ENCODE results near the gene YRDC. TPM values are rescaled to one million over a fixed set of nuclear protein-coding genes. Genes with fewer than 3 reads are reported as not detected.

The YRDC gene
- total and polyA plus RNA-seq, 7 experiments from 2014 or later, result 13.1 to 30.6 (median 17.0) TPM

GRCh38 chr1:37765916-37766664 lies 41.9 kb downstream of the YRDC start:
- Histone ChIP-seq H3K9me3 (ENCODE audit: control insufficient read depth in 2 of 3, low read length in 3 of 3) (no peaks in the 10 kb centered on the region), H3K27ac (ENCODE audit: low read depth, low read length) (no peak overlapping the region), H3K36me3 (ENCODE audit: control insufficient read depth in 2 of 3, insufficient read depth in 3 of 3, low read length in 3 of 3) (no peaks in the 10 kb centered on the region), H3K4me1 (ENCODE audit: control insufficient read depth in 2 of 2, insufficient read depth in 2 of 2, low read length in 2 of 2) (no peaks in the 10 kb centered on the region), H3K27me3 (ENCODE audit: control insufficient read depth in 2 of 2, insufficient read depth in 2 of 2, low read length in 2 of 2) (peaks cover 5 to 9% of the 10 kb centered on the region in 2 donors), H3K4me3 (ENCODE audit: low read length) (no peak overlapping the region)
- ChIA-PET POLR2A (no interaction called here), CTCF (no interaction called here)
- peaks cover 4 to 22% (median 20%) of the 10 kb centered on the region in 7 donors for H3K4me1 Mint-ChIP-seq
- peaks cover 74 to 85% (median 80%) of the 10 kb centered on the region in 5 donors for H3K27me3 Mint-ChIP-seq
- ATAC-seq (no peak), DNase-seq (peak in 1 of 9 donors; percentile 29)
- intact Hi-C loops (cut with micrococcal nuclease), result loop anchor here in 1 of 2 donors (2.0 kb wide), 1 partner anchor 29 kb away; no protein-coding TSS in a partner anchor
- peaks cover 0 to 9% (median 2%) of the 10 kb centered on the region in 11 donors for H3K9me3 Mint-ChIP-seq
- peaks cover 0 to 13% (median 3%) of the 10 kb centered on the region in 5 donors for H3K36me3 Mint-ChIP-seq
- peak overlapping the region in 8 of 10 donors; percentile 8 to 78 (median 38) for H3K4me3 Mint-ChIP-seq
- no peak overlapping the region for H3K27ac Mint-ChIP-seq

GRCh38 chr1:37764888-37765441 lies 43.0 kb downstream of the YRDC start, which contains the start of gene EPHA10:
TSS of gene EPHA10 (minus strand) at chr1:37765120. CDS start at chr1:37765066, 54 bp downstream.
- Histone ChIP-seq H3K27me3 (ENCODE audit: control insufficient read depth in 2 of 2, insufficient read depth in 2 of 2, low read length in 2 of 2) (peaks cover 0 to 9% of the 10 kb centered on the region in 2 donors), H3K4me3 (ENCODE audit: low read length) (no peak within 1 kb of the TSS), H3K36me3 (ENCODE audit: control insufficient read depth in 2 of 3, insufficient read depth in 3 of 3, low read length in 3 of 3) (no peaks in the 10 kb centered on the region), H3K27ac (ENCODE audit: low read depth, low read length) (no peak within 1 kb of the TSS), H3K4me1 (ENCODE audit: control insufficient read depth in 2 of 2, insufficient read depth in 2 of 2, low read length in 2 of 2) (no peaks in the 10 kb centered on the region), H3K9me3 (ENCODE audit: control insufficient read depth in 2 of 3, low read length in 3 of 3) (no peaks in the 10 kb centered on the region)
- CTCF ChIA-PET, result no interaction called here
- ATAC-seq, result no peak
- peak within 1 kb of the TSS in 7 of 10 donors; percentile 30 to 78 (median 48) for H3K4me3 Mint-ChIP-seq
- H3K36me3 Mint-ChIP-seq, result peaks cover 0 to 13% (median 3%) of the 10 kb centered on the region in 5 donors
- no peak within 1 kb of the TSS for H3K27ac Mint-ChIP-seq
- POLR2A ChIA-PET, result no interaction called here
- peaks cover 63 to 76% (median 72%) of the 10 kb centered on the region in 5 donors for H3K27me3 Mint-ChIP-seq
- peaks cover 0 to 9% (median 2%) of the 10 kb centered on the region in 11 donors for H3K9me3 Mint-ChIP-seq
- H3K4me1 Mint-ChIP-seq, result peaks cover 4 to 22% (median 20%) of the 10 kb centered on the region in 7 donors
- intact Hi-C loops (cut with micrococcal nuclease), result loop anchor here in 1 of 2 donors (2.0 kb wide), 1 partner anchor 30 kb away; no protein-coding TSS in a partner anchor
- no peak for DNase-seq

GRCh38 chr1:37764414-37764825 lies 43.6 kb downstream of the YRDC start:
- peak in 5 of 9 donors; percentile 11 to 62 (median 14) for DNase-seq
- Histone ChIP-seq H3K27me3 (ENCODE audit: control insufficient read depth in 2 of 2, insufficient read depth in 2 of 2, low read length in 2 of 2) (peaks cover 0 to 9% of the 10 kb centered on the region in 2 donors), H3K9me3 (ENCODE audit: control insufficient read depth in 2 of 3, low read length in 3 of 3) (no peaks in the 10 kb centered on the region), H3K4me3 (ENCODE audit: low read length) (no peak overlapping the region), H3K36me3 (ENCODE audit: control insufficient read depth in 2 of 3, insufficient read depth in 3 of 3, low read length in 3 of 3) (no peaks in the 10 kb centered on the region), H3K27ac (ENCODE audit: low read depth, low read length) (no peak overlapping the region), H3K4me1 (ENCODE audit: control insufficient read depth in 2 of 2, insufficient read depth in 2 of 2, low read length in 2 of 2) (no peaks in the 10 kb centered on the region)
- Mint-ChIP-seq H3K9me3 (peaks cover 0 to 9% (median 2%) of the 10 kb centered on the region in 11 donors), H3K4me3 (peak overlapping the region in 4 of 10 donors; percentile 26 to 52 (median 46)), H3K27me3 (peaks cover 60 to 71% (median 68%) of the 10 kb centered on the region in 5 donors), H3K27ac (no peak overlapping the region), H3K4me1 (peaks cover 4 to 22% (median 20%) of the 10 kb centered on the region in 7 donors), H3K36me3 (peaks cover 0 to 13% (median 3%) of the 10 kb centered on the region in 5 donors)
- ATAC-seq, result no peak
- intact Hi-C loops (cut with micrococcal nuclease), result loop anchor here in 1 of 2 donors (2.0 kb wide), 1 partner anchor 30 kb away; no protein-coding TSS in a partner anchor
- POLR2A ChIA-PET, result no interaction called here
- CTCF ChIA-PET, result no interaction called here

- Mint-ChIP-seq H3K4me3 (no peak overlapping the region), H3K27ac (peak overlapping the region in 1 of 9 donors; percentile 52), H3K9me3 (peaks cover 0 to 9% (median 2%) of the 10 kb centered on the region in 11 donors), H3K4me1 (peaks cover 4 to 22% (median 20%) of the 10 kb centered on the region in 7 donors), H3K27me3 (peaks cover 55 to 65% (median 63%) of the 10 kb centered on the region in 5 donors), H3K36me3 (peaks cover 0 to 13% (median 3%) of the 10 kb centered on the region in 5 donors)
- DNase-seq (no peak), ATAC-seq (no peak)
- peaks cover 0 to 9% of the 10 kb centered on the region in 2 donors for H3K27me3 ChIP-seq (ENCODE audit: control insufficient read depth in 2 of 2, insufficient read depth in 2 of 2, low read length in 2 of 2)
- no peaks in the 10 kb centered on the region for H3K4me1 ChIP-seq (ENCODE audit: control insufficient read depth in 2 of 2, insufficient read depth in 2 of 2, low read length in 2 of 2)
- no peak overlapping the region for H3K4me3 ChIP-seq (ENCODE audit: low read length)
- ChIA-PET CTCF (no interaction called here), POLR2A (no interaction called here)
- no peaks in the 10 kb centered on the region for H3K9me3 ChIP-seq (ENCODE audit: control insufficient read depth in 2 of 3, low read length in 3 of 3)
- no peaks in the 10 kb centered on the region for H3K36me3 ChIP-seq (ENCODE audit: control insufficient read depth in 2 of 3, insufficient read depth in 3 of 3, low read length in 3 of 3)
- intact Hi-C loops (cut with micrococcal nuclease), result loop anchor here in 1 of 2 donors (2.0 kb wide), 1 partner anchor 31 kb away; no protein-coding TSS in a partner anchor
- H3K27ac ChIP-seq (ENCODE audit: low read depth, low read length), result no peak overlapping the region
Observed at GRCh38 chr1:37763791-37764413, 44.1 kb downstream of the YRDC start.

GRCh38 chr1:37762516-37762915 lies 45.5 kb downstream of the YRDC start:
- ChIA-PET CTCF (no interaction called here), POLR2A (interaction anchor here (0.7 kb wide), 1 partner anchor 60 kb away, joined by 4 read pairs; no protein-coding TSS in a partner anchor)
- Histone ChIP-seq H3K27ac (ENCODE audit: low read depth, low read length) (no peak overlapping the region), H3K27me3 (ENCODE audit: control insufficient read depth in 2 of 2, insufficient read depth in 2 of 2, low read length in 2 of 2) (peaks cover 0 to 3% of the 10 kb centered on the region in 2 donors), H3K4me3 (ENCODE audit: low read length) (no peak overlapping the region), H3K9me3 (ENCODE audit: control insufficient read depth in 2 of 3, low read length in 3 of 3) (no peaks in the 10 kb centered on the region), H3K4me1 (ENCODE audit: control insufficient read depth in 2 of 2, insufficient read depth in 2 of 2, low read length in 2 of 2) (no peaks in the 10 kb centered on the region), H3K36me3 (ENCODE audit: control insufficient read depth in 2 of 3, insufficient read depth in 3 of 3, low read length in 3 of 3) (no peaks in the 10 kb centered on the region)
- intact Hi-C loops (cut with micrococcal nuclease), result no loop called here
- Mint-ChIP-seq H3K9me3 (peaks cover 0 to 7% (median 2%) of the 10 kb centered on the region in 11 donors), H3K36me3 (peaks cover 0 to 13% (median 3%) of the 10 kb centered on the region in 5 donors), H3K4me1 (peaks cover 4 to 22% (median 20%) of the 10 kb centered on the region in 7 donors), H3K27ac (no peak overlapping the region), H3K27me3 (peaks cover 42 to 53% (median 51%) of the 10 kb centered on the region in 5 donors), H3K4me3 (no peak overlapping the region)
- ATAC-seq, result no peak
- no peak for DNase-seq

- H3K36me3 ChIP-seq (ENCODE audit: control insufficient read depth in 2 of 3, insufficient read depth in 3 of 3, low read length in 3 of 3), result no peaks in the 10 kb centered on the region
- ATAC-seq, result no peak
- no peaks in the 10 kb centered on the region for H3K4me1 ChIP-seq (ENCODE audit: control insufficient read depth in 2 of 2, insufficient read depth in 2 of 2, low read length in 2 of 2)
- peaks cover 0 to 3% of the 10 kb centered on the region in 2 donors for H3K27me3 ChIP-seq (ENCODE audit: control insufficient read depth in 2 of 2, insufficient read depth in 2 of 2, low read length in 2 of 2)
- Mint-ChIP-seq H3K4me1 (peaks cover 4 to 21% (median 13%) of the 10 kb centered on the region in 7 donors), H3K27me3 (peaks cover 36 to 46% (median 44%) of the 10 kb centered on the region in 5 donors), H3K36me3 (peaks cover 0 to 13% (median 3%) of the 10 kb centered on the region in 5 donors), H3K4me3 (no peak overlapping the region), H3K27ac (no peak overlapping the region), H3K9me3 (peaks cover 0 to 6% (median 2%) of the 10 kb centered on the region in 11 donors)
- DNase-seq, result no peak
- POLR2A ChIA-PET, result interaction anchor here (0.7 kb wide), 1 partner anchor 61 kb away, joined by 4 read pairs; no protein-coding TSS in a partner anchor
- no peak overlapping the region for H3K4me3 ChIP-seq (ENCODE audit: low read length)
- intact Hi-C loops (cut with micrococcal nuclease), result no loop called here
- CTCF ChIA-PET, result no interaction called here
- no peak overlapping the region for H3K27ac ChIP-seq (ENCODE audit: low read depth, low read length)
- H3K9me3 ChIP-seq (ENCODE audit: control insufficient read depth in 2 of 3, low read length in 3 of 3), result no peaks in the 10 kb centered on the region
Observed at GRCh38 chr1:37761416-37762095, 46.5 kb downstream of the YRDC start.

Measured in naive thymus-derived CD4-positive, alpha-beta T cell (primary cell).